Muscle of back (tissue), 11 donors: ENCODE results near the gene TST. TPM values are rescaled to one million over a fixed set of nuclear protein-coding genes. Genes with fewer than 3 reads are reported as not detected.

Experiments
- DNase-seq, 3 donors: peaks; one replicate each; pipeline versions ENCODE4 v3.0.0 to v3.0.0-alpha.2; 2013
- polyA plus RNA-seq, 10 donors: library from polyadenylated mRNA; unstranded; fragments of 120-200 nt; gene quantifications; one replicate each; pipeline ENCODE4 v1.2.1, GENCODE V29; 2013; ENCODE audit not compliant: insufficient read length in 10 of 10

TST gene
- polyA plus RNA-seq, 10 donors: 11.3 to 18.4 (median 15.3) TPM

DNA sequence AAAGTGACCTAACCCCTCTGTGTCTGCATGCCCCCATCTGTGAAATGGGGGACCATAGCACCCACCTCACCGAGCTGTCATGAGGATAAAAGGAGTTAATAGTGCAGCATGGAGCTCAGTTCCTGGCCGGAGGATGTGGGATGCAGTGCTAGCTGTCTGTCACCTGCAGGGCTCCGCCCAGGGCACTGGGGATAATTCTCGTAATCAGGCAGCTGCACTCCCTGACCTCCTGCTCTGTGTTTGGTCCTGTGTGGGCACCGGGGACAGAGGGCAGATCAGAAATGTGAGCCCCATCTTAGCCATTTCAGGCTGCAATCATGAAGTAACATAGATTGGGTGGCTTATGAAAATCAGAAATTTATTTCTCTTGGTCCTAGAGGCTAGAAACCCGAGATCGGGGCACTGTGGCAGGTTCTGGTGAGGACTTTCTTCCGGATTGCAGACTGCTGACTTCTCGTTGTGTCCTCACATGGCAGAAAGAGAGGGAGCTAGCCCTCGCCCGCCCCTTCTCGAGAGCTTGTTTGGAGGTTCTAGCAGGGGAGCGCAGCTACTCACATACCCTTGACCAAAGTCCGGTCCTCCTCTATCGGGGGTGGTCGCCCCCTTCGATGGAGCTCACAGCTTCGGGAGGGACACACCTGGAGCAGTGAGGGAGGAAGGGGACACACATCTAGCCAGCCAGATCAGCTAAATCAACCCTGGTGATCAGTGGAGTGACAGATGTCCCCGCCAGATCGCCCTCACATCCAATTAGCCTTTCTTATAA, 35.5 kb upstream of the TST start:
- no peak for DNase-seq

DNA sequence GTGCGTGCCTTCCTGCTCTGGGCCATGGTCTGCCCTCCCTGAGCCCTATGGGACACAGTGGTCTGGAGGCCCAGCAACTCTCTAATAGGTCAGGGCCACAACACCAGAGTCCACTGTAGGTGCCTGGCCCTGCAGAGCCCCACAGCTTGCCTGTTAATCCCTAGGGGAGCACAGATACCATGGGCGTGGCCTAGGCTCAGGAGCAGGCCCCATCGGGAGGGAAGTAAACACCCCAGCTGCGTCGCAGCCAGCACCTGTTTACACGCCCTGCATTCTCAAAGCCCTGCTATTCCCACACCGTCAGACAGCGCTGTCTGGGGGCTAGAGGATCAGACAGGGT, 34.8 kb upstream of the TST start:
- DNase-seq: no peak

DNA sequence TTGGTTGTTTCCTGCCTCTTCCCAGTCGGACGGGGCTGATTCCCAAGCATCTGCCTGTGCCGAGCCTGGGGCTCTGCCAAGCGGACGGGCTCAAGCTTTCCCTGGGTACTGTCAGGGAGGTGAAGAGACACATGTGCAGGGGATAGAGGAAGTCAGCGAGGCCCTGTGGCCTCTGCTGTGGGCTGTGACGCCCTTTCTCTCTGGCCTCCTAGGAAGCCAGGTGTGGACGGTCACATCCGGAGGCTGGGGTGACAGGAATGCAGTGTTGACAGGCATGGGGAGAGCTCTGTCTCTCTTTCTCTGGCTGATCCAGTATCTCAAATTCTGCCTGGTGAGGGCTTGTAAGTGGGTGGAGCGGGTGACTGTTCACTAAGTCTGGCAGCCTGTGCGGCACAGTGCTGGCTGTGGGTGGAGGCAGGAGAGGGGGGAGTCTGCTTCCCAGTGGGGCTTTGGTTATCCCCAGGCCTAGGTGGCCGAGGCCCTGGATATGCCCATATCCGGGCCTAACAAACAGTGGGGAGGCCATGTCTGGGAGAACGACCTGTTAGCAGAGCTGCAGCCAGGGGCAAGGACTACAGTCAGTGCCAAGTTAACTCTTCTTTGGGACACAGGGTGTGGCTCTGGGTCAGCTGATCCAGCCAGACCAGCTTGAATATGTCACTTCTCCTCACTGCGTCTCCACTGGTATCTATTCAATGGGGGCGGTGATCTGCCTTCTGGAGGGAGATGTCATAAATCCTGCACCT, 34.2 kb upstream of the TST start:
- DNase-seq: peak in 1 of 3 donors; percentile 42

DNA sequence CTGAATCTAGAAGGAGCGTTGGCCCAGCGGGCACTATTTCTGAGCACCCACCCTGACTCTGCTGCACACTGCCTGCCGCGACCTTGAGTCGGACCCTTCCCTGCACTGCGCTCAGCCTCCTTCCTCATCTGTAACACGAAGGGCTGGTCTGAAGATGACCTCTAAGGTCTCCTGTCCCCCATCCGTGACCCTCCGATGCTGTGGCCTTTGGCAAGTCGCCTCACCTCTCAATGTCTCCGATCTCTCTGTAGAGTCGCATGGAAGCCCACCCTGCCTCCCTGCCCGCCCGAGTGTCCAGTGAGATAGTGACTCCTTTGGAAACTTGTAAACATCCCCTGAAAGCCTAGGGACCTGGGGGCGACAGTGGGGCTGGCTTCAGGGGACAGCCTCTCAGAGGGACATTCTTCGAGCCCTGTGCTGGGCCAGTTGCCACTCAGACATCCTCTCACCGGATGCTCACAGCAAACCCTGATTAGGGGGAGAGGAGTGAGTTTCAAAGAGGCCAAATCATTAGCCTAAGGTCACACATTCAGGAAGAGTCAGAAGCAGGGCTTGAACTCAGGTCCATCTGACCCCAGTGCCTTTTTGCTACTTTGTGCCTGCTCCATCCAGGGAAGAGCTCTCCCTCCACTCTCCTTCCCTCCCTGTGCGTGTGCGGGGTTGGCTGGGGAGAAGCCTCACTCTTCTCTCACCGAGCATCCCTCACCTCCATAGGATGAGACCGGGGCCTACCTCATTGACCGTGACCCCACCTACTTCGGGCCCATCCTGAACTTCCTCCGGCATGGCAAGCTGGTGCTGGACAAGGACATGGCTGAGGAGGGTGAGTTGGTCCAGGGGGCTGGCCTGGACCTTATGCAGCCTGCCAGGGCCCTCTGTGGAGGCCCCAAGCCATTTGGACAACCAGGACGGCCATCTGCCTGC, 33.4 kb upstream of the TST start:
- DNase-seq: no peak

DNA sequence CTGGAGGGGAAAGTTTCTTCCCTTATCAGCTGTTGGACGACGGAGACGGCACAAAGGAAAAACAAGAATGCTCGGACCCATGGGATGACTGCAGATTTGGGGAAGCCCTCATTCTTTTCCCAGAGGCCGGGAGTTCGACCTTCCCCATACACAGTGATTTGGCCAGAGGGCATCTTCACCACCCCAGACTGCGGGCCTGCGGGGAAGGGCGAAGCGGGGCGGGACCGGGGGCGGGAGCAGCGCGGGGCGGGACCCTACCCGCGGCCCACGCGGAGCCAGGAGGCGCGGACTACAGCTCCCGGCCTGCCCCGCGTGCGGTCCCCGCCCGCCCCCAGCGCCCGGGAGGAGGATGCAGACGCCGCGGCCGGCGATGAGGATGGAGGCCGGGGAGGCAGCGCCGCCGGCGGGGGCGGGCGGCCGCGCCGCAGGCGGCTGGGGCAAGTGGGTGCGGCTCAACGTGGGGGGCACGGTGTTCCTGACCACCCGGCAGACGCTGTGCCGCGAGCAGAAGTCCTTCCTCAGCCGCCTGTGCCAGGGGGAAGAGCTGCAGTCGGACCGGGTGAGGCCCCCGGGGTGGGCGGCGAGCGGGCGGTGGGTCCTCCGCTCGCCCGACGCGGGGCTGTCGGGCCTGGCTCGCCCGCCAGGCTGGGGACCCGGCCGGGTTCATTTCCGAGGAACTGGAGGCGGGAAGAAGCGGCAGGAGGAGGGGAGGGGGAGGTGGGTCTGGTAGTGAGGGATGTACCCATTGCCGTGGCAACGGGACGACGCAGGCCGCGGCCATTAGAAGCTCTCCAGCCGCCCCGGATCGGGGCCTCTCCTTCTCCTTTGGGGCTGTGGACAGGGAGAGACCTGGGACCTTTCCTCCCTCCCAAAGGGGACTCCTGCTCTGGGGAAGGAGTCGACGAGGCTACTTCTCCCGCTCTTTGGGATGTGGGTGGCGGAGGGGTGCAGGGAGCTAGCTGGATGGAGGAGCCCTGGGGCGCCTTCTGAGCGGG, 32.4 kb upstream of the TST start, which contains the start of gene KCTD17:
TSS of gene KCTD17 (plus strand) at position 352 of the 995 bp plus-strand sequence. CDS start at position 371, 19 bp downstream.
- DNase-seq: peak; percentile 50 to 89 (median 78)

DNA sequence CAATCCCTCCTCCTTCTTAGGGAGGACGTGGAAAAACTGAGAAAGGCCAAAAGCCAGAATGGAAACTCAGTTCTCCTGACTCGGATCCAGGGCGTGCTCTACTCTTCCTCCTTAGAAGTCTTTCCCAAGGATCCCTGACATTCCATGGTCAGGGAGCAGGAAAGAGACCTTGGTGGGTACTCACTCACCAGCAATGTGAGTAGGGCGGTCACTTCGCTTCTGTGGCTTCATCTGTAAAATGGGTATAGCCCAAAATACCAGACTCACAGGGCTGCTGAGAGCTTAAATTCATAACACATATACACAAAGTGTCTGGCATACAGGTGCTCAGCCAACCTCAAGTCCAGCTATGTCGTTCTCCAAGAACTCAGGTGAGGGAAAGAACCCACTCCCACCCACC, 31.7 kb upstream of the TST start:
- DNase-seq: no peak

DNA sequence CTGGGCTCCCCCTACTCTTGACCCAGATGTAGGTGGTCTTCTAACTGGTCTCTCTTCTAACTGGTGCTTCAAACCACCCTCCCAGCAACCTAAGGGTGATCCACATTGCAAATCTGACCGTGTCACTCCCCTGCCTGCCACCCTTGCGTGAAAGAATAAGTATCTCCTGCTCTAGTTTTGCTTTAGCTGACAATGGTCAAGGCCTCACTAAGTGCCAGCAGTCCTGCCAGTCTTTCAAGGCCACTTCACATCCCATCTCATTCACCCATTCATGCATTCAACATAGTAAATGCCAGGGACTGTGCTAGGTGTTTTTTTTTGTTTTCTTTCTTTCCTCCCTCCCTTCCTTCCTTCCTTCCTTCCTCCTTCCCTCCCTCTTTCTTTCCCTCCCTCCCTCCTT, 30.0 kb upstream of the TST start:
- DNase-seq: no peak

DNA sequence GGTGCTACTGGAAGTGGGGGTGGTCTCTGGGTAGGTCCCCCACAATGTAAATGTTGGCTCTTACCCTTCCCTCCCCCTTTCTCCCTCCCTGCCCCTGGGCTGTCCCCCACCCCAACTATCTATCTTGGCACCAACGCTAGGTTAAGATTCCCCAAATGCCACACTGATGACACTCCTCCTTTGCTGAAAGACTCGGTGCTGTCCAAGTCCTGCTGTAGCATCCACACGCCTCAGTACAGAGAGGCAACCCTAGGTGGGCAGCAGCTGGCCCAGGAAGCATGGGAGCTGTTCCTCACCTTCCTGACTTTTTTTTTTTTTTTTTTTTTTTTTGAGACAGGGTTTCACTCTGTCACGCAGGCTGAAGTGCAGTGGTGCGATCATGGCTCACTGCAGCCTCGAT, 28.9 kb upstream of the TST start:
- no peak for DNase-seq

DNA sequence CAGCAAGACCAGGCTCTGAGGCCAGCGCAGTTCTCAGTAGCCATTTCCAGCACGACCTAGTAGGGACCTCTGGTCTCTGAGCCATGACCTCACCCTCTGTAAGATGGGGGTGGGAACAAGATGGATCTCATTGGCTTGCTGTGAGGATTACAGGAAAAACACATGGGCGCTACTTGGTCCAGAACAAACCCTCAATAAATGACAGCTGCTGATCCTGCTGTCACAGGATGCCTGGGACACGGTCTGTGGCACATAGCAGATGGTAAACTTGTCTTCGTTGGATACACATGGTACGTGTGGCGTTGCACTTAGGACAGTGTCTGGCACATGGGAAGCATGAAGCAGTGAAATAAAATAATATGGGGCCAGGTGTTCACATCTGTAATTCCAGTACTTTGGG, 27.8 kb upstream of the TST start:
- no peak for DNase-seq

DNA sequence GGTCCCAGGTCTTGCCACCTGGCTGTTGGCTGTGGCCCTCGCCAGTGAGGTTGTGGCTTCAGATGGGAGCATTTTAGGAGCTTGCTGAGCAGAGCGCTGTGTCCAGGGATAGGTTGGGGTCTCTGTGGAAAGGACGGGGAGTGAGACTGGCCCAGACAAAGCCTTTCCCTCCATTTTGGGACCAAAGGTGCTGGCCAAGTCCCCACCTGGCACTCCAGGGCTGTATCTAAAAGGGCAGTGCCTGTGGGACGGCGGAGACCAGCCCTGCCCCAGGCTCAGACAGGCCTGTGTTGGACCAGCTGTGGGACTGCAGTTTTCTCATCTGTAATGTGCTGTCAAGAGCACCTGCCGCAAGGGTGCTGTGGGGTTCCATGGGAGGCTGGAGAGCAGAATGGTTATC, 27.3 kb upstream of the TST start:
- DNase-seq: no peak

DNA sequence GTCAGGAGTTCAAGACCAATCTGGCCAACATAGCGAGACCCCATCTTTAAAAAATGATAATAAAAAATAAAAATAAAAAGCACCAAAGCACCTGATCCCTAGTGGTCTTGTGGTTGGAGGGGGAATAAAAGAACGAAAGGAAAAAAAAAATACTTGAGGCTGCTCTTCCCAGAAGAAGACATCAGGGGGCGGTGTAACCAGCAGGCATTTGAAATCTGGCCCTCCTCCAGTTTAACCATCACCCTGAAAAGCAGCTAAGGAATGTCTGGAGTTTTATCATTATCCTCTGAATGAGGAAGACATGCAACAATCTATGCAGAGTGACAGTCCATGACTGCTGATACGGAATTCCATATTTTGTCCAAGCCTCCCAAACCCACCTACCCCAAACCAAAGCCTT, 26.7 kb upstream of the TST start:
- DNase-seq: no peak

DNA sequence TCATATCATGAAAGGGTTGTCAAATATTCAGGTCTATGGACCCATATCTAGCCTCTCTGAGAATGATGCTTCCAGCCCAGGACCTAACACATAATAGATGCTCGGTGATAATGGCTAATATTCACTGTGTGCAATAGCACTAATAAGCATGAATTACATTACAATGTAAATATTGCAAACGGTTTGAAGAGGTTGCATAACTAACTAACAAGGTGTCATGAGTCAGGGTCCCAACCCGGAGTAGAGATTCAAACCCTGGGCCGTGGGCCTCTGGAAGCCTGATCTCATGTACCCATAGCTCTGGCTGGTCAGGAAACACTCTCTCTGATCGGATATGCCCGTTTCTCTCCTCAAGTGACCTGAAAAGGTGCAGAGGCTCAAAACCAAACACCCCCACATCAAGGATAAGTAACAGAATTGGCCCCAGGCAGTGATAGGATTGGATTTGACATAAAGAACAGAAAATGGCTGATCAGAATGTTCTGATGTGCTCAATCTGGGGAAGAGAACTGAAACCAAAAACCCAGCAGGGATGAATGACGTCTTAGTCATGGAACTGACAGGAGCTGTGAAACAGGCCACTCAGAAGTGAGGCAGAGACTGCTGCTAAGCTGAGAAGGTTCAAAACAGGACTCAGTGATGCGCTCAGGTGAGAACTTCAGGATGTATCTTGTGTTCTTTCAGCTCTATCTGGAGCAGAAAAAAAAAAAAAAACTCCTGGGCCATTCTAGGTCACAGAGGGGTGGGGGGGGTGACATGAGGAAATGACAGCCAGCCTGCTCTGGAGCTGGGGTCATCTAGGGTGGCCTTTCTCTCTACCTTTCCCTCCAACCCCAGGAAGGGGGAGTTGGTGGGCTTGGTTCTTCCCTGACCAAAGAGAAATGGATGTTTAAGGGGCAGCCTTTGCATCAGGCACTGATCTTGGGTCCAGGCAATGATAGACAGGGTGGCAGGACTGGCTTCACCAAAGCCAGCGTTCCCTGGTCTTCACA, 25.7 kb upstream of the TST start:
- no peak for DNase-seq

DNA sequence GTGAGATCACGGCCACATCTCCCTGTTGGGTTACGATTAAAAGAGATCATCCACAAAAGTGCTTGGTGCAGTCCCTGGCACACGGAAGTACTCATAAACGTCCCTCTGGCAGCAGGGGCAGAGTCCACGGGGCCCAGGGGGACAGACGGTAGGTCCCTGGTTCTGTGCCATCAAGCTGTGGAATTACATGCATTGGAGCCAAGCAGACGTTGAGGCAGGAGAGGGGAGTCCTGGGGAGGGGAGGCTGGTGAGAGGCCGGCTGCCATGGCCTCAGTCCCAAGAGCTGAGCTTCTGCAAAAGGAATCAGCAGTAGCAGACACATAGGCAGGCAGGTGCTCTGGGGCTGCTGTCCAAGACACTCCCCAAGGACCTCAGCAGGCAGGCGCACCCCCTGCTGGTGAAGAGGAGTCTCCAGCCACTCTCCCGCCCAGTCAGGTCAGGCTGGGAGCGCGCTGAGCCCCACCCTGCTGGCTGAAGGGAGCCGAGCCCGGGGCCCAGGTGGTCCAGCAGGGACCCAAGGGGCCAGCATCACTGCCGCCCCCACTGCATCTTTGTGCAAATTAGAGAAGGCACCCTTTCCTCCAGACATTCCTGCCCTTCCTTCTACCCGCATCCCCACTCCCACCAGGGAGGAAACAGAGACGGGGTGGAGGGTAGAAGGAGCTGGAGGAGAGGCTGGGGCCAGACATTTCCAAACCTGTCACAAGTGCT, 24.7 kb upstream of the TST start:
- DNase-seq: peak in 1 of 3 donors; percentile 44

DNA sequence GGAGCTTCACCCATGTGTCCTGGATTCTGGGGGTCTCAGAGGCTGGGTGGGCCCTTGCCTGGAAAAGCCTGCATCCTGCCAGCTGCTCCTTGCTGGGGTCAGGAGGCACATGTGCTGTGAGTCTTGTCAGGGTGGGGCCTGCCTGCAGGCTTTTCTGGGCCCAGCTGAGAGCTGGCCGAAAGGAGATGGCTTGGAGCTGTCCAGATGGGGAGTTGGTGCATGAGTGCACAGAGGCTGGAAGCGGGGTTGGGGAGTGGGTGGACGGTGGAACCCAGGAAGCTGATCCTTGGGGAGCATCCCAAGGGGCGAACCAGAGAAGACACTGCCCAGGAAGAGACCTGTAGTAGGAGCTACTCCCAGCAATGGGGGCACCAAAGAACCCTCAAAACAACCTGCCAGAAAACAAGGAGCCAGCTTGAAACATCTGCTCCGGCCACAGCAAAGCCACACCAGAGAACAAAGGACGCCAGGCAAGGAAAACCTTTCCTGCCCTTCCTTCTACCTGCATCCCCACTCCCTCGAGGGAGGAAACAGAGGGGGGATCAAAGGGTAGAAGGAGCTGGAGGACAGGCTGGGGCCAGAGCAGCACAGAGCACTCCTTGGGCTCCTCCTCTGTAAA, 24.1 kb upstream of the TST start:
- DNase-seq: peak in 1 of 3 donors; percentile 11

DNA sequence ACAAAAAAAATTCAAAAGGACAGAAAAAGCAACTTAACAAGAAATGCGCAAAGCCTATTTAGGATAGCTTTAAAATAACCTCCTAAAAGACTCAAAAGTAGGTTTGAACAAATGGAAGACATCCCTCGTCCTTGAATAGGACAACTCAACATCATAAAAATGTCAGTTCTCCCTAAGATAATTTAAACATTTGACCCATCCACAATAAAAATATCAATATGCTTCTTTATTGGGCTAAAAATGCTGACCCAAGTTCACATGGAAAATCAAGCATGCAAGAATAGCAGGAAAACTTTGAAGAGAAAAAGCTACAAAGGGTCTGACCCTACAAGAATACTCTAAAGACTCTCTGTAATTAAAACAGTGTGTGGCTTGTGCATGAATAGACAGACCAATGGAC, 20.2 kb upstream of the TST start:
- DNase-seq: peak in 1 of 3 donors; percentile 13

DNA sequence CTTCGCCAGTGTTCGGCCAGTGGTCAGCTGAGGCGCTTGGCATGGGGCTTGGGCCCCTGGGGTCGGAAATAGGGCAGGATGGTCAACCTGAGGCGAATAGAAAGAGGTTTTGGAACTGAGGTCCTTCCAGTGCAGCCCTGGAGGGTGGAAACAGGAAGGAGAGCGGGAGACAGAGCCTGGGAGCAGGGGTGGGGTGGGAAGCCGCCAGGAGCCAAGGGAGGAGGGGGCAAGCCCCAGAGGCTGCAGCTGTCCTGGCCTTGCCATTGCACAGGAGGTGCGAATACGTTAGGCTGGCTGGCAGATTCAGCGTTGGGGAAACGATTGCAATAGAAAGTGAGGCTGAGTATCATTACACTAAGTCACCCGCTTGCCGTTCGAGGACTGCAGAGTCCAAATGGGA, 18.4 kb upstream of the TST start:
- DNase-seq: no peak

DNA sequence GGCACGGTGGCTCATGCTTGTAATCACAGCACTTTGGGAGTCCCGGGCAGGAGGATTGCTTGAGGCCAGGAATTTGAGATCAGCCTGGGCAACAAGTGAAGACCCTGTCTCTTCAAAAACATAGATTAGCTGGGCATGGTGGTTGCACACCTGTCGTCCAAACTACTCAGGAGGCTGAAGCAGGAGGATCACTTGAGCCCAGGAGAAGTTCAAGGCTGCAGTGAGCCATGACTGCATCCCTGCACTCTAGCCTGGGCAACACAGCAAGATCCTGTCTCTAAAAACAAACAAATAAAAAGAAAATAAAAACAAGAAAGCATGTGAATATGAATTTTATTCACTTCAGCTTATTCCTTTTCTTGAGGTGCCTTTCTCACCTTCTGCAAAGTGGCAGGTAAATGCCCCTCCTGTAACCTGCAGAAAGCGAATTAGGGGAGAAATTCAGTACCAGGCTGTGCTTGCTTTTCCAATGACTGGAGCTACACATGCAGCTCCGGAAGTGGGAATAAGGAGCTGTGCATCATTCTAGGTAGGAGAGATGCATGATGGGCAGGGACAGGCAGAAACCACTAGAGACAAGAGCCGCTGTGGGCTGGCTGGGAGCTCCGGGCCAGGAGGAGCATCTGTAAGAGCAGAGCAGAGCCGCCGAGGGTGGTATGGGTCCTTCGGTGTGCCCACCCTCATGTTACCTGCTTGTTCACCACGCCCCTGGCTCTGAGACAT, 17.6 kb upstream of the TST start:
- DNase-seq: no peak
